MM.1S (cell line): Measurements from ENCODE around the gene CAST.

Experiments
- DNase-seq: peaks from one replicate; pipeline ENCODE4 v3.0.0-alpha.2; 2015
- H2AFZ ChIP-seq: fragments of 300-600 bp; sonication (generic); 2 replicates; pipeline ENCODE4 v1.6.0; 2016; ENCODE audit warnings: antibody characterized with exemption, low read length
- H3F3A ChIP-seq: fragments of 300-600 bp; sonication (generic); 2 replicates; pipeline ENCODE4 v1.6.1; 2016; ENCODE audit warnings: mild to moderate bottlenecking, antibody characterized with exemption, low read length, moderate library complexity, mixed read lengths; ENCODE audit not compliant: insufficient read depth
- H3K27ac ChIP-seq: fragments of 300-600 bp; sonication (generic); 2 replicates; pipeline ENCODE4 v1.5.1; 2016; ENCODE audit warnings: mild to moderate bottlenecking, low read length
- H3K27me3 ChIP-seq: fragments of 300-600 bp; sonication (generic); replicated peaks from 2 replicates; pipeline ENCODE4 v1.6.0; 2016; ENCODE audit warnings: low read length; ENCODE audit not compliant: insufficient read depth
- H3K36me3 ChIP-seq: fragments of 300-600 bp; sonication (generic); replicated peaks from 2 replicates; pipeline ENCODE4 v1.6.1; 2016; ENCODE audit warnings: mild to moderate bottlenecking, low read length, mixed read lengths; ENCODE audit not compliant: insufficient read depth
- H3K4me1 ChIP-seq: fragments of 300-600 bp; sonication (generic); 2 replicates; pipeline ENCODE4 v1.6.1; 2016; ENCODE audit warnings: low read length, mixed read lengths
- H3K4me2 ChIP-seq: fragments of 300-600 bp; sonication (generic); 2 replicates; pipeline ENCODE4 v1.6.0; 2016; ENCODE audit warnings: low read depth, low read length
- H3K4me3 ChIP-seq: fragments of 300-600 bp; sonication (generic); 2 replicates; pipeline ENCODE4 v1.5.1; 2016; ENCODE audit warnings: low read length, mixed read lengths
- H3K79me2 ChIP-seq: fragments of 300-600 bp; sonication (generic); 2 replicates; pipeline ENCODE4 v1.6.1; 2016; ENCODE audit warnings: mixed run types, low read length, mixed read lengths
- H3K9ac ChIP-seq: fragments of 300-600 bp; sonication (generic); 2 replicates; pipeline ENCODE4 v1.6.1; 2016; ENCODE audit warnings: low read length, mixed read lengths
- H3K9me2 ChIP-seq: fragments of 300-600 bp; sonication (generic); replicated peaks from 2 replicates; pipeline ENCODE4 v1.6.1; 2016; ENCODE audit warnings: mild to moderate bottlenecking, low read length, mixed read lengths; ENCODE audit not compliant: insufficient read depth
- H3K9me3 ChIP-seq: fragments of 300-600 bp; sonication (generic); replicated peaks from 2 replicates; pipeline ENCODE4 v1.6.1; 2016; ENCODE audit warnings: mild to moderate bottlenecking, low read length, mixed read lengths; ENCODE audit not compliant: insufficient read depth
- H4K20me1 ChIP-seq: fragments of 300-600 bp; sonication (generic); 2 replicates; pipeline ENCODE4 v1.6.1; 2016; ENCODE audit warnings: mild to moderate bottlenecking, low read length, moderate library complexity, mixed read lengths; ENCODE audit not compliant: insufficient read depth
- EZH2 ChIP-seq: fragments of 300-600 bp; sonication (generic); optimal IDR thresholded peaks from 2 replicates; pipeline ENCODE3; 2017; ENCODE audit warnings: low read depth, mild to moderate bottlenecking, antibody characterized with exemption, low read length, mixed read lengths
- EZH2phosphoT487 ChIP-seq: fragments of 300-600 bp; sonication (generic); IDR thresholded peaks from 2 replicates; pipeline ENCODE4 v1.6.1; 2018; ENCODE audit warnings: antibody characterized with exemption, low read length
- TF ChIP-seq, protein P1 (sequence below): fragments of 300-600 bp; sonication (generic); IDR thresholded peaks from 2 replicates; pipeline ENCODE4 v1.5.1; 2016; ENCODE audit warnings: antibody characterized with exemption, low read length, mixed read lengths

Gene CAST

GRCh38 chr5:96775050-96775449, 112.9 kb downstream of the CAST start:
- Histone ChIP-seq H3F3A (no peaks in the 10 kb centered on the region), H3K36me3 (peaks cover 4% of the 10 kb centered on the region), H3K27me3 (no peaks in the 10 kb centered on the region), H3K4me3 (no peak overlapping the region), H3K9me2 (no peaks in the 10 kb centered on the region), H3K9ac (no peak overlapping the region), H3K4me1 (peaks cover 4% of the 10 kb centered on the region; the same call in 1 of the 2 replicates), H3K9me3 (no peaks in the 10 kb centered on the region), H3K27ac (no peak overlapping the region), H4K20me1 (no peaks in the 10 kb centered on the region), H2AFZ (no peak overlapping the region), H3K79me2 (no peaks in the 10 kb centered on the region), H3K4me2 (no peak overlapping the region)
- DNase-seq: no peak
- TF ChIP-seq, protein P1, sequence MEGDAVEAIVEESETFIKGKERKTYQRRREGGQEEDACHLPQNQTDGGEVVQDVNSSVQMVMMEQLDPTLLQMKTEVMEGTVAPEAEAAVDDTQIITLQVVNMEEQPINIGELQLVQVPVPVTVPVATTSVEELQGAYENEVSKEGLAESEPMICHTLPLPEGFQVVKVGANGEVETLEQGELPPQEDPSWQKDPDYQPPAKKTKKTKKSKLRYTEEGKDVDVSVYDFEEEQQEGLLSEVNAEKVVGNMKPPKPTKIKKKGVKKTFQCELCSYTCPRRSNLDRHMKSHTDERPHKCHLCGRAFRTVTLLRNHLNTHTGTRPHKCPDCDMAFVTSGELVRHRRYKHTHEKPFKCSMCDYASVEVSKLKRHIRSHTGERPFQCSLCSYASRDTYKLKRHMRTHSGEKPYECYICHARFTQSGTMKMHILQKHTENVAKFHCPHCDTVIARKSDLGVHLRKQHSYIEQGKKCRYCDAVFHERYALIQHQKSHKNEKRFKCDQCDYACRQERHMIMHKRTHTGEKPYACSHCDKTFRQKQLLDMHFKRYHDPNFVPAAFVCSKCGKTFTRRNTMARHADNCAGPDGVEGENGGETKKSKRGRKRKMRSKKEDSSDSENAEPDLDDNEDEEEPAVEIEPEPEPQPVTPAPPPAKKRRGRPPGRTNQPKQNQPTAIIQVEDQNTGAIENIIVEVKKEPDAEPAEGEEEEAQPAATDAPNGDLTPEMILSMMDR: no peak
- no peak for TF ChIP-seq EZH2phosphoT487

DNA sequence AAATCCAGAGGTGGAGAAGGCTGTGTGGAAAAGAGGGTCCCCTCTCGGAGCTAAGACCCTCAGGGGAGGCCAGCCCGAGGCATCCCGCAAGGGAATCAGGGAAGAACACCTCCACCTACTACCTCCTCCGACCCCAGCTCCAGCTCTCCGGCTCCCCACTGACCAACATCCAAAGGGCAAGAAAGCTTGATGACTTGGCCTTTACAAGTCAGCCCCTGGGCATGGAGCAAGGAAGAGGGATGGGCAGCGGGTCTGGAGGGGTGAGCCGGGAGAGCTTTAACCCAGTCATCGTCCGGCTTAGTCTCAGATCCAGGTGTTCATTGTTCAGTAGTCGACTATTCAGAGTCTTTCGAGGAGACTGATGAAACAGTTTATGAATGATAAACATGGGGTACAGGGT, 113.5 kb downstream of the CAST start:
- Histone ChIP-seq H3F3A (no peaks in the 10 kb centered on the region), H3K9ac (no peak overlapping the region), H3K36me3 (peaks cover 4% of the 10 kb centered on the region), H3K4me3 (no peak overlapping the region), H3K27me3 (no peaks in the 10 kb centered on the region), H3K79me2 (no peaks in the 10 kb centered on the region), H3K27ac (no peak overlapping the region), H3K9me3 (no peaks in the 10 kb centered on the region), H2AFZ (no peak overlapping the region), H3K4me2 (no peak overlapping the region), H3K9me2 (no peaks in the 10 kb centered on the region), H3K4me1 (peaks cover 4% of the 10 kb centered on the region; the same call in 1 of the 2 replicates), H4K20me1 (no peaks in the 10 kb centered on the region)
- DNase-seq: no peak
- TF ChIP-seq EZH2 (no peak), EZH2phosphoT487 (no peak)
- TF ChIP-seq, protein P1: no peak

GRCh38 chr5:96776621-96777020, 114.4 kb downstream of the CAST start:
- no peak overlapping the region for H2AFZ ChIP-seq
- no peak for DNase-seq
- no peaks in the 10 kb centered on the region for H3K4me1 ChIP-seq
- no peaks in the 10 kb centered on the region for H3F3A ChIP-seq
- TF ChIP-seq, protein P1: no peak
- TF ChIP-seq EZH2phosphoT487: no peak
- TF ChIP-seq EZH2: no peak
- H3K27me3 ChIP-seq: no peaks in the 10 kb centered on the region
- no peaks in the 10 kb centered on the region for H3K9me3 ChIP-seq
- no peaks in the 10 kb centered on the region for H3K79me2 ChIP-seq
- no peak overlapping the region for H3K27ac ChIP-seq
- H4K20me1 ChIP-seq: no peaks in the 10 kb centered on the region
- H3K9me2 ChIP-seq: no peaks in the 10 kb centered on the region
- H3K9ac ChIP-seq: no peak overlapping the region
- H3K36me3 ChIP-seq: peaks cover 4% of the 10 kb centered on the region
- no peak overlapping the region for H3K4me3 ChIP-seq
- no peak overlapping the region for H3K4me2 ChIP-seq
